LNCAP (cell line): Measurements from ENCODE around the gene UBAP2.

Experiments
- CTCF ChIP-seq: fragments of 450-650 bp; IDR thresholded peaks from 2 replicates; pipeline ENCODE4 v1.5.1; 2017; ENCODE audit warnings: mild to moderate bottlenecking

The UBAP2 gene

GRCh38 chr9:33946779-33947535 is 101.7 kb downstream of the UBAP2 start:
- TF ChIP-seq CTCF: no peak

GRCh38 chr9:33943389-33943788 is 105.3 kb downstream of the UBAP2 start:
- TF ChIP-seq CTCF: no peak

GRCh38 chr9:33942471-33943083 is 106.1 kb downstream of the UBAP2 start:
- no peak for TF ChIP-seq CTCF

- TF ChIP-seq CTCF: no peak
Measured at GRCh38 chr9:33939924-33940874, 108.5 kb downstream of the UBAP2 start.

- TF ChIP-seq CTCF: no peak
Measured at GRCh38 chr9:33934188-33934878, 114.4 kb downstream of the UBAP2 start.

GRCh38 chr9:33932078-33932807 is 116.4 kb downstream of the UBAP2 start:
- TF ChIP-seq CTCF: no peak
